Thyroid gland (tissue), 4 donors: ENCODE results near the gene SLC6A19. TPM values are rescaled to one million over a fixed set of nuclear protein-coding genes. Genes with fewer than 3 reads are reported as not detected.

Experiments used
- DNase-seq, 2 donors: peaks; one replicate each; pipeline ENCODE4 v3.0.0-alpha.2; 2019
- H3K27ac ChIP-seq, 3 donors: fragments of 200-600 bp; sonication (generic); 1 replicate in 2 of 3; 2 replicates in 1 of 3; pipeline ENCODE4 v1.5.1; 2016 to 2019; ENCODE audit warnings: mild to moderate bottlenecking in 1 of 3, moderate library complexity in 1 of 3
- H3K27me3 ChIP-seq: fragments of 200-600 bp; sonication (generic); one replicate; pipeline ENCODE4 v1.5.1; 2019
- H3K36me3 ChIP-seq, 2 donors: fragments of 200-600 bp; sonication (generic); one replicate each; pipeline ENCODE4 v1.5.1; 2016 to 2019
- H3K4me1 ChIP-seq, 2 donors: fragments of 200-600 bp; sonication (generic); one replicate each; pipeline ENCODE4 v1.5.1; 2017 to 2019
- H3K4me3 ChIP-seq, 3 donors: fragments of 200-600 bp; sonication (generic); replicated peaks in 1 of 3; 1 replicate in 2 of 3; 2 replicates in 1 of 3; pipeline ENCODE4 v1.5.1; 2016; ENCODE audit warnings: mild to moderate bottlenecking in 1 of 3
- H3K9me3 ChIP-seq: fragments of 200-600 bp; sonication (generic); one replicate; pipeline ENCODE4 v1.5.1; 2017
- CTCF ChIP-seq, 6 experiments: fragments of 200-600 bp in 3 of 6; fragments of 450-650 bp in 3 of 6; sonication (generic) in 3 of 6; IDR thresholded peaks; one replicate each; pipeline ENCODE4 v1.5.1; 2016 to 2019; ENCODE audit warnings: antibody characterized with exemption in 6 of 6, mild to moderate bottlenecking in 2 of 6, inconsistent platforms in 1 of 6, moderate library complexity in 1 of 6
- POLR2A ChIP-seq, 2 donors: fragments of 450-650 bp; IDR thresholded peaks; one replicate each; pipeline ENCODE4 v1.6.1; 2017; ENCODE audit warnings: antibody characterized with exemption in 2 of 2, mild to moderate bottlenecking in 2 of 2, moderate library complexity in 1 of 2
- WGBS, 2 donors: methylation state at CpG; one replicate each; pipeline ENCODE4 v1.1.5; 2017; 5-methylcytosine and 5-hydroxymethylcytosine counted together
- intact Hi-C: fragments of 100-400 bp; cut with DNase I; formaldehyde crosslinking; loops from one replicate; pipeline ENCODE4 v1.15.1; 2023
- total RNA-seq, 4 donors: library from RNA; depleted of rRNA; stranded (reverse); fragments of >200 nt; gene quantifications; one replicate each; pipeline ENCODE4 v1.2.3, GENCODE V29; 2016

Gene SLC6A19
- total RNA-seq, 4 donors from 2014 or later = not detected

GRCh38 chr5:1218351-1219080, 17.1 kb downstream of the SLC6A19 start:
- no peaks in the 10 kb centered on the region for H3K36me3 ChIP-seq
- intact Hi-C loops = loop anchor here (10.0 kb wide), 1 partner anchor 436 kb away; no protein-coding TSS in a partner anchor

GRCh38 chr5:1219098-1219767, 17.8 kb downstream of the SLC6A19 start:
- WGBS, 2 donors = 74 to 82% methylated on average over 15 to 30 of the region's 38 CpGs
- Histone ChIP-seq H3K4me1 (no peaks in the 10 kb centered on the region), H3K4me3 (no peak overlapping the region), H3K27ac (no peak overlapping the region), H3K27me3 (no peaks in the 10 kb centered on the region), H3K9me3 (no peaks in the 10 kb centered on the region), H3K36me3 (no peaks in the 10 kb centered on the region)
- intact Hi-C loops = loop anchor here (10.0 kb wide), 1 partner anchor 436 kb away; no protein-coding TSS in a partner anchor
- DNase-seq = no peak
- no peak for TF ChIP-seq CTCF (IDR thresholded peaks at IDR 0.05)
- no peak for TF ChIP-seq POLR2A (IDR thresholded peaks at IDR 0.05)

More at GRCh38 chr5:1218351-1219080, 17.1 kb downstream of the SLC6A19 start:
- TF ChIP-seq POLR2A (IDR thresholded peaks at IDR 0.05) = no peak
- no peak for TF ChIP-seq CTCF (IDR thresholded peaks at IDR 0.05)
- H3K4me3 ChIP-seq = no peak overlapping the region
- no peak for DNase-seq
- H3K9me3 ChIP-seq = no peaks in the 10 kb centered on the region
- no peaks in the 10 kb centered on the region for H3K4me1 ChIP-seq
- H3K27ac ChIP-seq = no peak overlapping the region
- no peaks in the 10 kb centered on the region for H3K27me3 ChIP-seq
- 80 to 90% methylated on average over 23 to 31 of the region's 38 CpGs for WGBS, 2 donors

GRCh38 chr5:1219768-1220100, 18.3 kb downstream of the SLC6A19 start:
- H3K36me3 ChIP-seq = no peaks in the 10 kb centered on the region
- no peak for DNase-seq
- H3K4me3 ChIP-seq = no peak overlapping the region
- no peaks in the 10 kb centered on the region for H3K9me3 ChIP-seq
- intact Hi-C loops = loop anchor here (10.0 kb wide), 1 partner anchor 435 kb away; no protein-coding TSS in a partner anchor
- no peak overlapping the region for H3K27ac ChIP-seq
- no peaks in the 10 kb centered on the region for H3K27me3 ChIP-seq
- H3K4me1 ChIP-seq = no peaks in the 10 kb centered on the region
- no peak for TF ChIP-seq CTCF (IDR thresholded peaks at IDR 0.05)
- no peak for TF ChIP-seq POLR2A (IDR thresholded peaks at IDR 0.05)
- WGBS, 2 donors = 85% methylated on average over 5 of the region's 11 CpGs; no CpG with 5 or more reads in 1 of the 2 donors

GRCh38 chr5:1220351-1220750, 19.0 kb downstream of the SLC6A19 start:
- no peaks in the 10 kb centered on the region for H3K36me3 ChIP-seq

More at GRCh38 chr5:1220351-1220750, 19.0 kb downstream of the SLC6A19 start:
- no peak overlapping the region for H3K4me3 ChIP-seq
- H3K4me1 ChIP-seq = no peaks in the 10 kb centered on the region
- TF ChIP-seq CTCF (IDR thresholded peaks at IDR 0.05) = no peak
- no peak for TF ChIP-seq POLR2A (IDR thresholded peaks at IDR 0.05)
- no peak overlapping the region for H3K27ac ChIP-seq
- H3K9me3 ChIP-seq = no peaks in the 10 kb centered on the region
- 85 to 89% methylated on average over 9 of the region's 9 CpGs for WGBS, 2 donors
- H3K27me3 ChIP-seq = no peaks in the 10 kb centered on the region
- intact Hi-C loops = no loop called here
- DNase-seq = no peak
